Panc1 (cell line): ENCODE data around the gene C11orf65. TPM values are rescaled to one million over a fixed set of nuclear protein-coding genes. Genes with fewer than 3 reads are reported as not detected.

Experiments
- ATAC-seq: fragments of 200-7000 bp; cut with Tn5 transposase; 2 replicates; pipeline ENCODE4 v1.9.1; 2020; ENCODE audit warnings: mild to moderate bottlenecking, moderate library complexity
- BruUV-seq: library from RNA; stranded (reverse); fragments of 400-500 nt; replicated peaks from 2 replicates; lab custom pipeline; 2021; lab: Mats Ljungman, UMichigan
- CTCF ChIA-PET: fragments of 300-600 bp; sonication (Branson Sonifier 250); formaldehyde crosslinking; loops from one replicate; lab custom pipeline; 2022; ENCODE audit warnings: antibody characterized with exemption; lab: Charles Lee
- POLR2A ChIA-PET: fragments of 300-600 bp; sonication (Branson Sonifier 250); formaldehyde crosslinking; loops from one replicate; lab custom pipeline; 2022; ENCODE audit warnings: antibody characterized with exemption; lab: Charles Lee
- DNase-seq: peaks from one replicate; pipeline ENCODE4 v3.0.0-alpha.2; 2010; ENCODE audit warnings: low read depth, low spot score
- H3K27ac ChIP-seq: 2 replicates; pipeline ENCODE4 v1.5.1; 2011; ENCODE audit warnings: mild to moderate bottlenecking, low read length, inconsistent platforms
- H3K27me3 ChIP-seq: fragments of 200-500 bp; sonication (Bioruptor generic); 2 replicates; pipeline ENCODE4 v1.6.0; 2014; ENCODE audit warnings: low read length, inconsistent platforms; ENCODE audit not compliant: control insufficient read depth, insufficient read depth
- H3K36me3 ChIP-seq: fragments of 200-500 bp; sonication (Bioruptor generic); 2 replicates; pipeline ENCODE4 v1.5.1; 2014; ENCODE audit warnings: inconsistent platforms, mild to moderate bottlenecking, low read length, moderate library complexity; ENCODE audit not compliant: control insufficient read depth, insufficient read depth
- H3K4me1 ChIP-seq: 2 replicates; pipeline ENCODE4 v1.5.1; 2011; ENCODE audit warnings: inconsistent platforms, mild to moderate bottlenecking, low read length, moderate library complexity; ENCODE audit not compliant: control insufficient read depth, insufficient read depth
- H3K4me3 ChIP-seq, 2 experiments: 2 replicates each; pipeline ENCODE4 v1.5.1; 2011 to 2012; ENCODE audit warnings: low read depth in 2 of 2, low read length in 2 of 2, mild to moderate bottlenecking in 2 of 2, inconsistent platforms in 1 of 2, moderate library complexity in 1 of 2
- H3K9me3 ChIP-seq: fragments of 200-500 bp; sonication (Bioruptor generic); 2 replicates; pipeline ENCODE4 v1.5.1; 2014; ENCODE audit warnings: low read depth, mild to moderate bottlenecking, inconsistent platforms, low read length, moderate library complexity; ENCODE audit not compliant: control insufficient read depth, insufficient read depth
- CTCF ChIP-seq: fragments of 450-650 bp; IDR thresholded peaks from 2 replicates; pipeline ENCODE4 v1.5.1; 2017; ENCODE audit warnings: mild to moderate bottlenecking
- POLR2AphosphoS5 ChIP-seq: IDR thresholded peaks from 2 replicates; pipeline ENCODE4 v1.6.1; 2012; ENCODE audit warnings: mild to moderate bottlenecking, low read depth, low read length, moderate library complexity
- REST ChIP-seq, 2 experiments: IDR thresholded peaks; 2 replicates each; pipeline ENCODE4 v1.6.1; 2011 to 2012; ENCODE audit warnings: low read depth in 2 of 2, control low read depth in 1 of 2, low read length in 1 of 2, mild to moderate bottlenecking in 1 of 2, moderate library complexity in 1 of 2; ENCODE audit not compliant: insufficient read depth in 1 of 2
- SIN3A ChIP-seq: IDR thresholded peaks from 2 replicates; pipeline ENCODE4 v1.6.1; 2012; ENCODE audit warnings: low read depth, mild to moderate bottlenecking, low read length, moderate library complexity, borderline replicate concordance; ENCODE audit not compliant: insufficient read depth
- TCF7L2 ChIP-seq: IDR thresholded peaks from 2 replicates; pipeline ENCODE4 v1.6.1; 2011; ENCODE audit warnings: mild to moderate bottlenecking, low read depth, low read length, inconsistent platforms
- in situ Hi-C: cut with HindIII; loops from 2 replicates; pipeline ENCODE4 v1.10.0; 2016; ENCODE audit warnings: low sequenced_read_pairs, low pct_unique_long_range_greater_than_20kb
- intact Hi-C: fragments of 100-400 bp; cut with micrococcal nuclease; formaldehyde crosslinking; loops from one replicate; pipeline ENCODE4 v1.10.0; 2022; ENCODE audit not compliant: unreplicated experiment
- total RNA-seq: library from RNA; stranded (reverse); gene quantifications from one replicate; pipeline ENCODE4 v1.2.1, GENCODE V29; 2021; ENCODE audit not compliant: unreplicated experiment

C11orf65 gene
- total RNA-seq, 1 experiment from 2014 or later: 0.18 TPM

DNA sequence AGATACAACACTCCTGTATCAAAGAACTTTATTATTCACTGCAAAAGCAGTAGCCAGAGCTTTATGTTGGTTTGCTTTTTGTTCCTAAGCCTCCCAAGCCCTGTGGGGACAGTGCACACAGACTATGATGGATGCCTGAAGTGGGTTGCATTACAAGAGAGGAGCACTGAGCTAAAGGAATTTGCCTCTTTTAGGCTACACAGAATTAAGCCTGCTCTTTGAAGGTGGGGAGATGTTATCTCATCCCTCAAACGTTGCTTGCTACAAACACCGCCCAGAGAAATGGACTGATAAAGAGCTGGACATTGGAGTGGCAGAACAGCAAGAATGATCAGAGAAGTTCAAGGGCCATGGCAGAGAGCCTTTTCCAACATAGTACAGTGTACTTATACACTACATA, 33.4 kb upstream of the C11orf65 start:
- no TSS peak for BruUV-seq
- intact Hi-C loops (loop anchor here (5.0 to 10.0 kb wide), 2 partner anchors 134 to 157 kb away; no protein-coding TSS in a partner anchor), in situ Hi-C loops (no loop called here)
- Histone ChIP-seq H3K27ac (no peak overlapping the region), H3K4me3 (no peak overlapping the region), H3K9me3 (no peaks in the 10 kb centered on the region), H3K4me1 (peaks cover 10% of the 10 kb centered on the region), H3K27me3 (no peaks in the 10 kb centered on the region), H3K36me3 (no peaks in the 10 kb centered on the region)
- DNase-seq (no peak), ATAC-seq (no peak)
- POLR2A ChIA-PET: interaction anchor here (0.6 kb wide), 1 partner anchor 102 kb away, joined by 5 read pairs; no protein-coding TSS in a partner anchor
- CTCF ChIA-PET: no interaction called here
- TF ChIP-seq TCF7L2: no peak
- TF ChIP-seq REST (IDR thresholded peaks at IDR 0.05; ENCODE audit: insufficient read depth in 1 of 2, low read depth in 2 of 2, low read length in 1 of 2): no peak
- no peak for TF ChIP-seq SIN3A
- no peak for TF ChIP-seq POLR2AphosphoS5
- no peak for TF ChIP-seq CTCF

GRCh38 chr11:108500169-108500568, 32.8 kb upstream of the C11orf65 start:
- no TSS peak for BruUV-seq
- in situ Hi-C loops: no loop called here
- intact Hi-C loops: loop anchor here (5.0 to 10.0 kb wide), 2 partner anchors 135 to 157 kb away; no protein-coding TSS in a partner anchor
- DNase-seq: no peak
- ChIA-PET CTCF (no interaction called here), POLR2A (interaction anchor here (0.6 kb wide), 1 partner anchor 102 kb away, joined by 5 read pairs; no protein-coding TSS in a partner anchor)
- H3K9me3 ChIP-seq: no peaks in the 10 kb centered on the region
- no peak overlapping the region for H3K27ac ChIP-seq
- H3K27me3 ChIP-seq: no peaks in the 10 kb centered on the region
- ATAC-seq: no peak
- H3K4me3 ChIP-seq: no peak overlapping the region
- peaks cover 10% of the 10 kb centered on the region for H3K4me1 ChIP-seq
- H3K36me3 ChIP-seq: no peaks in the 10 kb centered on the region
- TF ChIP-seq SIN3A: no peak
- no peak for TF ChIP-seq REST (IDR thresholded peaks at IDR 0.05; ENCODE audit: insufficient read depth in 1 of 2, low read depth in 2 of 2, low read length in 1 of 2)
- TF ChIP-seq CTCF: no peak
- TF ChIP-seq POLR2AphosphoS5: no peak
- no peak for TF ChIP-seq TCF7L2
